HCT116 (cell line): ENCODE measurements around the gene SNRNP70. TPM values are rescaled to one million over a fixed set of nuclear protein-coding genes. Genes with fewer than 3 reads are reported as not detected.

ENCODE experiments used
- ATAC-seq: fragments of 200-7000 bp; cut with Tn5 transposase; 2 replicates; pipeline ENCODE4 v1.9.1; 2020; ENCODE audit warnings: mild to moderate bottlenecking, moderate library complexity
- BruUV-seq: library from RNA; stranded (reverse); fragments of 400-500 nt; replicated peaks from 2 replicates; lab custom pipeline; 2021; lab: Mats Ljungman, UMichigan
- CTCF ChIA-PET: fragments of 300-600 bp; sonication (Branson Sonifier 250); formaldehyde crosslinking; loops from one replicate; lab custom pipeline; 2021; ENCODE audit warnings: antibody characterized with exemption; lab: Charles Lee
- POLR2A ChIA-PET: fragments of 300-600, 350-600 bp; sonication (Branson Sonifier 250); formaldehyde crosslinking; loops from one replicate; lab custom pipeline; 2021; ENCODE audit warnings: antibody characterized with exemption; lab: Charles Lee
- RAD21 ChIA-PET, 2 experiments: fragments of 300-600 bp; sonication (Branson Sonifier 250); formaldehyde crosslinking; loops; one replicate each; lab custom pipeline; 2023; ENCODE audit warnings: low total read pairs in 2 of 2; ENCODE audit not compliant: uncharacterized antibody in 2 of 2, unreplicated experiment in 2 of 2, low non-redundant PET in 1 of 2; lab: Charles Lee
- DNase-seq: peaks from one replicate; pipeline ENCODE4 v3.0.0-alpha.2; 2010; ENCODE audit warnings: low read depth, low spot score
- H2AFZ ChIP-seq: fragments of 200-600 bp; shearing (Covaris generic), sonication (generic); 2 replicates; pipeline ENCODE4 v1.6.1; 2017; ENCODE audit warnings: low read depth, mixed run types, mixed read lengths, antibody characterized with exemption, low read length; ENCODE audit not compliant: poor library complexity, severe bottlenecking
- H3K27ac ChIP-seq: 2 replicates; pipeline ENCODE4 v1.5.1; 2012; ENCODE audit warnings: low read depth, low read length
- H3K27me3 ChIP-seq: fragments of 200-600 bp; sonication (generic); 2 replicates; pipeline ENCODE4 v1.6.1; 2016; ENCODE audit warnings: mixed run types, low read length, mixed read lengths; ENCODE audit not compliant: insufficient read depth
- H3K36me3 ChIP-seq, 2 experiments: fragments of 200-500 bp in 1 of 2; fragments of 200-600 bp in 1 of 2; sonication (Bioruptor generic) in 1 of 2; sonication (generic) in 1 of 2; 2 replicates each; pipeline versions ENCODE4 v1.5.1 to v1.6.1; 2014 to 2016; ENCODE audit warnings: low read length in 2 of 2, inconsistent platforms in 1 of 2, mixed read lengths in 1 of 2, mixed run types in 1 of 2; ENCODE audit not compliant: insufficient read depth in 2 of 2, control insufficient read depth in 1 of 2
- H3K4me1 ChIP-seq, 2 experiments: fragments of 200-600 bp in 1 of 2; sonication (generic) in 1 of 2; 2 replicates each; pipeline versions ENCODE4 v1.5.1 to v1.6.1; 2012 to 2017; ENCODE audit warnings: low read length in 2 of 2, inconsistent platforms in 1 of 2, mild to moderate bottlenecking in 1 of 2, mixed read lengths in 1 of 2, mixed run types in 1 of 2, moderate library complexity in 1 of 2; ENCODE audit not compliant: insufficient read depth in 2 of 2, control insufficient read depth in 1 of 2
- H3K4me2 ChIP-seq: fragments of 200-600 bp; sonication (generic); 2 replicates; pipeline ENCODE4 v1.6.1; 2017; ENCODE audit warnings: mixed run types, low read length, mixed read lengths
- H3K4me3 ChIP-seq, 2 experiments: fragments of 200-600 bp in 1 of 2; sonication (generic) in 1 of 2; replicated peaks in 1 of 2; 2 replicates each; pipeline ENCODE4 v1.5.1; 2011 to 2016; ENCODE audit warnings: low read length in 2 of 2, control low read depth in 1 of 2, low read depth in 1 of 2, mild to moderate bottlenecking in 1 of 2, mixed read lengths in 1 of 2, mixed run types in 1 of 2
- H3K79me2 ChIP-seq: fragments of 200-600 bp; sonication (generic); 2 replicates; pipeline ENCODE4 v1.6.1; 2017; ENCODE audit warnings: mild to moderate bottlenecking, mixed run types, low read length, moderate library complexity, mixed read lengths; ENCODE audit not compliant: insufficient read depth
- H3K9ac ChIP-seq: fragments of 200-600 bp; sonication (generic); 2 replicates; pipeline ENCODE4 v1.6.1; 2016; ENCODE audit warnings: low read length, mixed read lengths
- H3K9me2 ChIP-seq: fragments of 200-600 bp; sonication (generic), shearing (Covaris generic); 2 replicates; pipeline ENCODE4 v1.6.1; 2017; ENCODE audit warnings: mixed run types, mild to moderate bottlenecking, moderate library complexity; ENCODE audit not compliant: insufficient read depth
- H3K9me3 ChIP-seq, 2 experiments: fragments of 200-500 bp in 1 of 2; fragments of 200-600 bp in 1 of 2; sonication (Bioruptor generic) in 1 of 2; sonication (generic) in 1 of 2; 2 replicates each; pipeline ENCODE4 v1.6.1; 2014 to 2017; ENCODE audit warnings: low read length in 2 of 2, mixed read lengths in 2 of 2, inconsistent platforms in 1 of 2, low read depth in 1 of 2, mild to moderate bottlenecking in 1 of 2, mixed run types in 1 of 2, moderate library complexity in 1 of 2; ENCODE audit not compliant: control insufficient read depth in 1 of 2, insufficient read depth in 1 of 2
- H4K20me1 ChIP-seq: fragments of 200-600 bp; sonication (generic), shearing (Covaris generic); 2 replicates; pipeline ENCODE4 v1.6.1; 2017; ENCODE audit warnings: mixed run types, mild to moderate bottlenecking, moderate library complexity; ENCODE audit not compliant: insufficient read depth
- ATF3 ChIP-seq: IDR thresholded peaks from 2 replicates; pipeline ENCODE4 v1.6.1; 2012
- CBX3 ChIP-seq: IDR thresholded peaks from 2 replicates; pipeline ENCODE4 v1.6.1; 2012; ENCODE audit warnings: low read depth
- CEBPB ChIP-seq: IDR thresholded peaks from 2 replicates; pipeline ENCODE4 v1.6.1; 2012; ENCODE audit warnings: low read depth
- CTCF ChIP-seq, 3 experiments: fragments of 200-600 bp in 1 of 3; sonication (generic) in 1 of 3; IDR thresholded peaks in 2 of 3; conservative IDR thresholded peaks in 1 of 3; 2 replicates each; pipeline ENCODE4 v1.5.1; 2012 to 2017; ENCODE audit warnings: low read depth in 2 of 3, low read length in 2 of 3, antibody characterized with exemption in 1 of 3, borderline replicate concordance in 1 of 3, control low read depth in 1 of 3, mild to moderate bottlenecking in 1 of 3, mixed read lengths in 1 of 3, mixed run types in 1 of 3, moderate library complexity in 1 of 3; ENCODE audit not compliant: insufficient read depth in 1 of 3
- EGR1 ChIP-seq: IDR thresholded peaks from 2 replicates; pipeline ENCODE4 v1.6.1; 2012; ENCODE audit warnings: low read depth
- ELF1 ChIP-seq: IDR thresholded peaks from 2 replicates; pipeline ENCODE4 v1.6.1; 2012; ENCODE audit warnings: low read depth, borderline replicate concordance
- EZH2 ChIP-seq: fragments of 200-600 bp; sonication (generic); IDR thresholded peaks from 2 replicates; pipeline ENCODE4 v1.6.1; 2017; ENCODE audit warnings: antibody characterized with exemption, mixed run types
- EZH2phosphoT487 ChIP-seq: fragments of 200-600 bp; IDR thresholded peaks from 2 replicates; pipeline ENCODE4 v1.6.1; 2018; ENCODE audit warnings: antibody characterized with exemption, borderline replicate concordance
- FOSL1 ChIP-seq: IDR thresholded peaks from 2 replicates; pipeline ENCODE4 v1.6.1; 2012; ENCODE audit warnings: low read depth
- JUND ChIP-seq: IDR thresholded peaks from 2 replicates; pipeline ENCODE4 v1.6.1; 2012
- MAX ChIP-seq: IDR thresholded peaks from 2 replicates; pipeline ENCODE4 v1.6.1; 2012
- POLR2A ChIP-seq: IDR thresholded peaks from 2 replicates; pipeline ENCODE4 v1.7.0; 2011; ENCODE audit warnings: borderline replicate concordance; ENCODE audit not compliant: insufficient read depth, insufficient read length; ENCODE audit errors: extremely low read depth
- POLR2AphosphoS5 ChIP-seq: IDR thresholded peaks from 2 replicates; pipeline ENCODE4 v1.6.1; 2011; ENCODE audit warnings: mild to moderate bottlenecking, low read depth, low read length, moderate library complexity
- RAD21 ChIP-seq: IDR thresholded peaks from 2 replicates; pipeline ENCODE4 v1.6.1; 2012; ENCODE audit warnings: low read depth, mild to moderate bottlenecking
- REST ChIP-seq: IDR thresholded peaks from 2 replicates; pipeline ENCODE4 v1.6.1; 2012; ENCODE audit warnings: low read depth
- SIN3A ChIP-seq: IDR thresholded peaks from 2 replicates; pipeline ENCODE4 v1.6.1; 2012; ENCODE audit warnings: low read depth
- SP1 ChIP-seq: IDR thresholded peaks from 2 replicates; pipeline ENCODE4 v1.6.1; 2012; ENCODE audit warnings: low read depth
- SRF ChIP-seq: IDR thresholded peaks from 2 replicates; pipeline ENCODE4 v1.6.1; 2012; ENCODE audit warnings: low read depth
- TCF7L2 ChIP-seq: IDR thresholded peaks from 2 replicates; pipeline ENCODE4 v1.7.0; 2011; ENCODE audit warnings: borderline replicate concordance, inconsistent platforms; ENCODE audit not compliant: insufficient read depth, insufficient read length; ENCODE audit errors: extremely low read depth
- YY1 ChIP-seq: IDR thresholded peaks from 2 replicates; pipeline ENCODE4 v1.6.1; 2011; ENCODE audit warnings: low read length, low read depth, moderate library complexity, mild to moderate bottlenecking; ENCODE audit not compliant: insufficient replicate concordance; ENCODE audit errors: extremely low read depth
- ZFX ChIP-seq: fragments of 450-650 bp; IDR thresholded peaks from 2 replicates; pipeline ENCODE4 v1.6.1; 2017
- ZNF274 ChIP-seq: fragments of 200-500 bp; sonication (Bioruptor generic); IDR thresholded peaks from 2 replicates; pipeline ENCODE4 v1.6.1; 2014; ENCODE audit warnings: mild to moderate bottlenecking, low read depth, low read length, inconsistent platforms
- intact Hi-C: fragments of 100-400 bp; cut with micrococcal nuclease; formaldehyde crosslinking; loops from 2 replicates; pipeline ENCODE4 v1.10.0; 2022
- total RNA-seq: library from RNA; stranded (reverse); gene quantifications from one replicate; pipeline ENCODE4 v1.2.1, GENCODE V29; 2021; ENCODE audit not compliant: unreplicated experiment

SNRNP70 gene
- total RNA-seq, 1 experiment from 2014 or later: 236 TPM

- BruUV-seq: no TSS peak
- intact Hi-C loops: no loop called here
- H3K9ac ChIP-seq: peak overlapping the region; percentile 57
- TF ChIP-seq ATF3: no peak
- TF ChIP-seq TCF7L2: no peak
- no peak for TF ChIP-seq REST
- no peak for TF ChIP-seq EZH2phosphoT487
- 0 out of 6 replicates have a peak, but pooled peaks of 1 of the 3 experiments have one; percentile 10 for TF ChIP-seq CTCF (IDR thresholded peaks at IDR 0.05 in 2 of 3, conservative IDR thresholded peaks at IDR 0.05 in 1 of 3; ENCODE audit: borderline replicate concordance in 1 of 3, insufficient read depth in 1 of 3, low read depth in 2 of 3, low read length in 2 of 3)
- TF ChIP-seq RAD21: no peak
- peak; percentile 53; the same call in 1 of the 2 replicates for TF ChIP-seq SP1
- TF ChIP-seq EZH2: no peak
- no peak for TF ChIP-seq FOSL1
- TF ChIP-seq ZFX: peak; percentile 30; the same call in 1 of the 2 replicates
- peak; percentile 2 for TF ChIP-seq YY1
- TF ChIP-seq EGR1: no peak
- no peak for TF ChIP-seq SRF
- TF ChIP-seq CEBPB: no peak
- no peak for TF ChIP-seq ELF1
- no peak for TF ChIP-seq SIN3A
- no peak for TF ChIP-seq JUND
- TF ChIP-seq POLR2A: no peak
- no peak; the same call in none of the 2 replicates for TF ChIP-seq CBX3
- TF ChIP-seq MAX: peak; percentile 99
- TF ChIP-seq POLR2AphosphoS5: peak; percentile 62
- TF ChIP-seq ZNF274: no peak
These were observed 42.7 kb downstream of the SNRNP70 start for GRCh38 chr19:49127674-49128544.

More at GRCh38 chr19:49127674-49128544, 42.7 kb downstream of the SNRNP70 start:
- RAD21 ChIA-PET: interaction anchor here (0.6 to 0.7 kb wide), 3 partner anchors 25 to 202 kb away, joined by 3 to 5 read pairs (median 3); no protein-coding TSS in a partner anchor
- Histone ChIP-seq H2AFZ (peak overlapping the region; percentile 88), H3K27me3 (no peaks in the 10 kb centered on the region), H3K79me2 (no peaks in the 10 kb centered on the region), H3K4me3 (peak overlapping the region; percentile 40 to 60), H3K27ac (peak overlapping the region; percentile 60), H3K9me3 (no peaks in the 10 kb centered on the region), H3K4me1 (peaks cover 12 to 21% of the 10 kb centered on the region in 2 experiments), H3K9me2 (no peaks in the 10 kb centered on the region), H4K20me1 (no peaks in the 10 kb centered on the region), H3K36me3 (peaks cover 0 to 5% of the 10 kb centered on the region in 2 experiments; a peak in 1 of 4 replicates), H3K4me2 (peak overlapping the region; percentile 88)
- DNase-seq (peak; percentile 95), ATAC-seq (peak; percentile 94)
- POLR2A ChIA-PET: interaction anchor here (0.6 to 2.3 kb wide), 13 partner anchors 8 to 1403 kb away, joined by 3 to 9 read pairs (median 4); partner anchors contain the start of genes GYS1, LIN7B, PPFIA3 and RUVBL2
- CTCF ChIA-PET: interaction anchor here (0.6 to 2.2 kb wide), 12 partner anchors 8 to 573 kb away, joined by 3 to 17 read pairs (median 4); partner anchors contain the start of genes GYS1, LIN7B and RUVBL2
